Right cardiac atrium (tissue), 5 donors: ENCODE measurements around the gene SLC4A2. TPM values are rescaled to one million over a fixed set of nuclear protein-coding genes. Genes with fewer than 3 reads are reported as not detected.

ENCODE experiments used
- ATAC-seq, 2 donors: fragments of 200-7000 bp; cut with Tn5 transposase; one replicate each; pipeline versions ENCODE4 v1.8.0 to v1.9.1; 2020; ENCODE audit warnings: moderate library complexity in 2 of 2, mild to moderate bottlenecking in 1 of 2
- DNase-seq, 3 donors: peaks; one replicate each; pipeline ENCODE4 v3.0.0-alpha.2; 2020
- H3K27ac ChIP-seq: one replicate; pipeline ENCODE4 v1.5.1; 2013; ENCODE audit warnings: mild to moderate bottlenecking, low read length, control low read depth, moderate library complexity
- H3K27me3 ChIP-seq: one replicate; pipeline ENCODE4 v1.6.1; 2013; ENCODE audit not compliant: control insufficient read depth, insufficient read depth
- H3K4me1 ChIP-seq: one replicate; pipeline ENCODE4 v1.6.1; 2013; ENCODE audit warnings: low read length; ENCODE audit not compliant: control insufficient read depth, insufficient read depth
- H3K4me3 ChIP-seq: one replicate; pipeline ENCODE4 v1.5.1; 2013; ENCODE audit warnings: low read length, control low read depth
- H3K9me3 ChIP-seq: one replicate; pipeline ENCODE4 v1.6.1; 2013; ENCODE audit warnings: low read length; ENCODE audit not compliant: control insufficient read depth
- WGBS: extraction: QIAGEN DNeasy Blood & Tissue Kit; methylation state at CpG from one replicate; pipeline ENCODE4 v1.1.7; 2013; 5-methylcytosine and 5-hydroxymethylcytosine counted together
- intact Hi-C, 4 donors: fragments of 100-400 bp; cut with DNase I; formaldehyde crosslinking; loops; one replicate each; pipeline versions ENCODE4 v1.11.0 to v1.14.0; 2022 to 2023
- polyA plus RNA-seq: library from polyadenylated mRNA; stranded (reverse); fragments of 200-250 nt; gene quantifications from one replicate; pipeline ENCODE4 v1.2.3, GENCODE V29; 2013
- total RNA-seq, 4 donors: library from RNA; stranded (reverse); fragmentation: NEBNext Ultra II Directional; extraction: Animal tissue kit (Norgen Biotek cat#: 25700); gene quantifications; one replicate each; pipeline ENCODE4 v1.2.1, GENCODE V29; 2021
- donor health status: healthy with polysubstance abuse.
- donor health status: DM: no; HTN: yes; CAD: no.
- donor health status: DM: no; HTN: no; CAD: no.
- donor health status: DM: no; HTN: yes; CAD: no; lungs with severe emphysema.
- donor health status: DM: yes; HTN: yes; CAD: no.

Gene SLC4A2
- total and polyA plus RNA-seq, 5 donors, result 61.7 to 120 (median 86.5) TPM

- intact Hi-C loops, result no loop called here
- ATAC-seq, result peak; percentile 25
- H3K4me1 ChIP-seq, result peaks cover 3% of the 10 kb centered on the region
- H3K9me3 ChIP-seq, result no peaks in the 10 kb centered on the region
- WGBS, result 78% methylated on average over 24 of the region's 24 CpGs
- H3K27ac ChIP-seq, result no peak overlapping the region
- H3K4me3 ChIP-seq, result no peak overlapping the region
- DNase-seq, result peak; percentile 10 to 52 (median 42)
- no peaks in the 10 kb centered on the region for H3K27me3 ChIP-seq
Observed at GRCh38 chr7:151101621-151102396, 42.4 kb downstream of the SLC4A2 start.

DNA sequence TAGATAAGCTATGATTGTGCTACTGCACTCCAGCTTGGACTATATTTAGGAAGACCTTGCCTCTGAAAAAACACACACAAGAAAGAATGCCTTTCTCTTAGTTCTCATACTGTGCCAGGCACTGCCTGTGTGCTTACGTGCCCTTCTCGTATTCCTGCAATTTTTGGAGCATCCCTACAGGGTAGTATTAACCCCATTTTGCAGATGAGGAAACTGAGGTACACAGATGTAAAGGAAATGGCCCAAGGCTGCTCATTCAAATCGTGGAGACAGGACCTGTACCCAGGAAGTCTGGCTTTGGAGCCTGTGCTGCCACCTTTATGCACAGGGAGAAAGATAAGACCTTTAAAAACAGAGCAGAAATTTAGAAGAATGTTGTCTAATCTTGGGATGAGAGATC lies 43.6 kb downstream of the SLC4A2 start:
- Histone ChIP-seq H3K27me3 (no peaks in the 10 kb centered on the region), H3K27ac (no peak overlapping the region), H3K9me3 (no peaks in the 10 kb centered on the region), H3K4me3 (no peak overlapping the region), H3K4me1 (no peaks in the 10 kb centered on the region)
- ATAC-seq, result no peak
- no peak for DNase-seq
- intact Hi-C loops, result no loop called here
- 83% methylated on average over 3 of the region's 3 CpGs for WGBS

- intact Hi-C loops, result no loop called here
Observed at GRCh38 chr7:151103973-151104372, 44.6 kb downstream of the SLC4A2 start.

GRCh38 chr7:151104411-151105235 lies 45.2 kb downstream of the SLC4A2 start:
- Histone ChIP-seq H3K9me3 (no peaks in the 10 kb centered on the region), H3K4me3 (no peak overlapping the region), H3K27me3 (no peaks in the 10 kb centered on the region), H3K27ac (no peak overlapping the region), H3K4me1 (no peaks in the 10 kb centered on the region)
- 78% methylated on average over 23 of the region's 23 CpGs for WGBS
- no peak for ATAC-seq
- DNase-seq, result peak in 1 of 3 donors; percentile 18
- intact Hi-C loops, result no loop called here

More at GRCh38 chr7:151103973-151104372, 44.6 kb downstream of the SLC4A2 start:
- WGBS, result 87% methylated on average over 12 of the region's 12 CpGs
- no peak for DNase-seq
- Histone ChIP-seq H3K4me1 (no peaks in the 10 kb centered on the region), H3K27ac (no peak overlapping the region), H3K9me3 (no peaks in the 10 kb centered on the region), H3K27me3 (no peaks in the 10 kb centered on the region), H3K4me3 (no peak overlapping the region)
- no peak for ATAC-seq

DNA sequence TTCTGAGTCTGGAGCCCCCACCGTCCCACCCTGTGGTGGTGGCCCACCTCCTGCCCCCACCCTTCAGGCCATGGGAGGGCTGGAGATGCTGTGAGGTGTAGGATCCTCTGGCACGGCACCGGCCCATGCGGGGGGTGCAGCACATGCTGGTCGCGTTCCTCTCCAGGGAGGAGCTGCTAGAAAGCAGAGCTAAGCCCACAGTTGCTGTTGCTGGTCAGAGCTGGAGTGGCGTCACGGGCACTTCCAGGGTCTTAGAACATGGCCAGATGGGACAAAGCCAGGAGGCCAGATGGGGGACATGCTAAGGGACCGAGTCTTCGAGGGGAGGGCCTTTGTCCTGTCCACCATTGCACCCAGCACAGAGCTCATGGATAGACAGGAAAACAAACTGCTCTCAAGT lies 48.5 kb downstream of the SLC4A2 start:
- intact Hi-C loops, result no loop called here
- WGBS, result 82% methylated on average over 10 of the region's 10 CpGs
- ATAC-seq (no peak), DNase-seq (no peak)
- Histone ChIP-seq H3K27ac (no peak overlapping the region), H3K4me3 (no peak overlapping the region), H3K27me3 (no peaks in the 10 kb centered on the region), H3K4me1 (no peaks in the 10 kb centered on the region), H3K9me3 (no peaks in the 10 kb centered on the region)

GRCh38 chr7:151109094-151110048 lies 50.0 kb downstream of the SLC4A2 start:
- WGBS, result 65% methylated on average over 15 of the region's 15 CpGs
- Histone ChIP-seq H3K27me3 (no peaks in the 10 kb centered on the region), H3K4me3 (no peak overlapping the region), H3K4me1 (peaks cover 1% of the 10 kb centered on the region), H3K9me3 (no peaks in the 10 kb centered on the region), H3K27ac (no peak overlapping the region)
- DNase-seq, result peak in 2 of 3 donors; percentile 74 to 84
- intact Hi-C loops, result loop anchor here in 2 of 4 donors (10.0 kb wide), 2 partner anchors 85 to 95 kb away; partner anchors contain the start of genes ABCB8 (in 1 of the 2) and ATG9B (in 1 of the 2)
- peak; percentile 45 to 57 for ATAC-seq

DNA sequence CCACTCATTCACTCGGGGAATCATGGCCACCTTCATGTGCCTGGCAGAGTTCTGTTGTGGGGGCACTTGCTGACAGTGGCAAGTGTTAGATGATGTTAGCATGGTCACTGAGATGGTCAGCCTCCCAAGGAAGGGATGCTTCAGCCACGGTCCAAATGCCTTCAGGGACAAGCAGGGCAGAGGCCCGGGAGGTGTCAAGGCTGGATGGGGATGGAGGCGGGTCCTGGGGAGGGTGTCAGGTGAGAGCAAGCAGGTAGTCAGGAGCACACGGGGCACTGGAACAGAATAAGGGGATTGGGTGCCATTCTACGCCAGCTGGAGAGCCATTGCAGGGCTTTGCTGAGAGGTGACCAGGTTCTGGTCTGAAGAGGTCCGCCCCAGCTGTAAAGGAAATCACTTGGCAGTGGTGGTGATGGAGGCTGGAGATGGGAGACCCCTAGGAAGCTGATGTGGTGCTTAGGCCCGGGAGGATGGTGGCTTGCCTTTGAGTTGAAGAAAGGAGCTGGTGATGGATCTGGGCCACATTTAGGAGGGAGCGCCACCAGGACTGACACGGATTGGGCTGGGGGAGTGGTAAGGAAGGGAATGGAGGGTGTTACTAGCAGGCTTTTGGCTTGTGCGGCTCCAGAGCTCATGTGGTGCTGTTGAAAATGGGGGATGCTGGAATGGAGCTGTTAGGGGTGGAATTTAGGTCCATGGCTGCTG lies 51.0 kb downstream of the SLC4A2 start:
- WGBS, result 65% methylated on average over 11 of the region's 11 CpGs
- intact Hi-C loops, result loop anchor here in 2 of 4 donors (10.0 kb wide), 2 partner anchors 86 to 96 kb away; partner anchors contain the start of genes ABCB8 (in 1 of the 2) and ATG9B (in 1 of the 2)
- Histone ChIP-seq H3K27me3 (no peaks in the 10 kb centered on the region), H3K4me1 (peaks cover 3% of the 10 kb centered on the region), H3K4me3 (no peak overlapping the region), H3K27ac (no peak overlapping the region), H3K9me3 (no peaks in the 10 kb centered on the region)
- no peak for DNase-seq
- ATAC-seq, result no peak

- intact Hi-C loops, result loop anchor here in 2 of 4 donors (10.0 kb wide), 2 partner anchors 86 to 96 kb away; partner anchors contain the start of genes ABCB8 (in 1 of the 2) and ATG9B (in 1 of the 2)
- Histone ChIP-seq H3K4me3 (no peak overlapping the region), H3K4me1 (peaks cover 3% of the 10 kb centered on the region), H3K9me3 (no peaks in the 10 kb centered on the region), H3K27me3 (no peaks in the 10 kb centered on the region), H3K27ac (no peak overlapping the region)
- 36% methylated on average over 20 of the region's 20 CpGs for WGBS
- ATAC-seq (peak; percentile 83), DNase-seq (peak; percentile 82 to 92 (median 90))
Observed at GRCh38 chr7:151110941-151111645, 51.7 kb downstream of the SLC4A2 start.

DNA sequence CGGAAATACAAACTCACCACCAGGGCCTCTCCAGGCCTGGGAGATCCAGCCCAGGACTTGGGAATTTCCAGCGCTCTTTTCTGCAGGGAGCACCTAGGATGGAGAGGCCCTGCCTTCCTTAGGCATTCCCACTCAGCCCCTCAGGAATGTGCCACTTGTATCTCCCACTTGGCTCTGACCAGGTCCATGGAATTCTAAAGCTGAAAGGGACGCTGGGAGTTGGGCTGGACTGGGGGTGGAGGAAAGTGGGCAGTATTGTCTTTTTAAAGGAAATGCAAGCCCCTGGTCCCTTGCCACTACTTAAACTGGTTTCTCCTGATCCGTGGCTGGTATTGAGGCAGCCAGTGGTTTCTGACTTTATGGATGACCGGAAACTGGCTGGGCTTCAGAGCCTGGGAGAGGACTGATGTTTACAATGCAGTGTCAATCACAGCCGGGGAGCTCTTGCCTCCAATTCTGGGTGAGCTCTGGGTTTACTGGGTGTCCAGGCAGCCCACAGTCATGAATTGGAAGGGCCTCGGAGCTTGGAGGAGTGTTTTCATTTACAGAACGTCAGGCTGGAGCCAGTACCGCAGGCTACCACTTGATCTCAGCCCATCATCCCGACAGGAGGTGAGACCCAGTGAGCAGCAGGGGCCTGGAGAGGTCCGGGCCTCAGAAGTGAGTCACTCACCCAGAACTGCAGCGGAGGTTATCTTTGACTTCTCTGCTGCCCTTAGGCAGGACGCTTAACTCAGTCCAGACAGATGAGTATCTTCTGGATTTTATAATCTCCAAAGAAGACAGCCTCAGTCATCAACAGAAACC lies 54.2 kb downstream of the SLC4A2 start:
- Histone ChIP-seq H3K27ac (no peak overlapping the region), H3K4me1 (peaks cover 3% of the 10 kb centered on the region), H3K4me3 (no peak overlapping the region), H3K9me3 (no peaks in the 10 kb centered on the region), H3K27me3 (no peaks in the 10 kb centered on the region)
- intact Hi-C loops, result loop anchor here in 2 of 4 donors (10.0 kb wide), 2 partner anchors 89 to 99 kb away; partner anchors contain the start of genes ABCB8 (in 1 of the 2) and ATG9B (in 1 of the 2)
- ATAC-seq, result no peak
- WGBS, result 79% methylated on average over 13 of the region's 13 CpGs
- no peak for DNase-seq
